Natural killer cell (primary cell): ENCODE results near the gene RNF34. TPM values are rescaled to one million over a fixed set of nuclear protein-coding genes. Genes with fewer than 3 reads are reported as not detected.

Experiments
- ATAC-seq, 3 donors: fragments of 150-1000 bp in 2 of 3; fragments of 200-7000 bp in 1 of 3; cut with Tn5 transposase; 1 replicate in 1 of 3; 2 replicates in 2 of 3; pipeline ENCODE4 v1.10.0; 2021; ENCODE audit warnings: mild to moderate bottlenecking in 2 of 3, moderate library complexity in 2 of 3
- DNase-seq, 2 donors: peaks; one replicate each; pipeline versions ENCODE4 v3.0.0 to v3.0.0-alpha.2; 2013 to 2021; ENCODE audit warnings: mixed read lengths in 1 of 2
- H3K27ac ChIP-seq: one replicate; pipeline ENCODE4 v1.5.1; 2013; ENCODE audit warnings: mild to moderate bottlenecking, low read length
- H3K27me3 ChIP-seq: one replicate; pipeline ENCODE4 v1.6.1; 2013; ENCODE audit warnings: low read length; ENCODE audit not compliant: control insufficient read depth, insufficient read depth
- H3K36me3 ChIP-seq: one replicate; pipeline ENCODE4 v1.6.1; 2013; ENCODE audit warnings: low read length; ENCODE audit not compliant: control insufficient read depth, insufficient read depth
- H3K4me1 ChIP-seq: one replicate; pipeline ENCODE4 v1.6.1; 2013; ENCODE audit warnings: low read length; ENCODE audit not compliant: control insufficient read depth, insufficient read depth
- H3K4me3 ChIP-seq: one replicate; pipeline ENCODE4 v1.5.1; 2013; ENCODE audit warnings: low read length
- H3K9me3 ChIP-seq: one replicate; pipeline ENCODE4 v1.6.1; 2013; ENCODE audit warnings: low read length; ENCODE audit not compliant: control insufficient read depth, insufficient read depth
- H3K27ac Mint-ChIP-seq, 2 donors: one replicate each; pipeline ENCODE4 v1.8.0; 2022; ENCODE audit warnings: mild to moderate bottlenecking in 2 of 2, mixed read lengths in 2 of 2, moderate library complexity in 1 of 2
- H3K27me3 Mint-ChIP-seq, 2 donors: one replicate each; pipeline ENCODE4 v1.8.0; 2022; ENCODE audit warnings: low read depth in 2 of 2, mixed read lengths in 2 of 2
- H3K36me3 Mint-ChIP-seq: one replicate; pipeline ENCODE4 v1.8.0; 2022; ENCODE audit warnings: mixed read lengths
- H3K4me1 Mint-ChIP-seq, 2 donors: one replicate each; pipeline ENCODE4 v1.8.0; 2022; ENCODE audit warnings: mixed read lengths in 2 of 2
- H3K4me3 Mint-ChIP-seq: one replicate; pipeline ENCODE4 v1.8.0; 2022; ENCODE audit warnings: mild to moderate bottlenecking, moderate library complexity, mixed read lengths
- H3K9me3 Mint-ChIP-seq, 2 donors: one replicate each; pipeline ENCODE4 v1.8.0; 2022; ENCODE audit warnings: mixed read lengths in 2 of 2
- WGBS: methylation state at CpG from one replicate; pipeline ENCODE4 v1.1.7; 2013; ENCODE audit warnings: missing lambda C conversion rate; ENCODE audit not compliant: insufficient coverage; 5-methylcytosine and 5-hydroxymethylcytosine counted together
- intact Hi-C: fragments of 100-400 bp; cut with micrococcal nuclease; formaldehyde crosslinking; loops from one replicate; pipeline ENCODE4 v1.14.2; 2022
- total RNA-seq, 4 donors: library from RNA; stranded (reverse); fragments of 120-200 nt in 1 of 4; gene quantifications; one replicate each; pipeline versions ENCODE4 v1.2.3 to v1.2.4, GENCODE V29; 2013 to 2022
- TF ChIP-seq, protein P1 (sequence below): fragments of 200-600 bp; IDR thresholded peaks from one replicate; pipeline ENCODE4 v1.8.0; 2022; ENCODE audit warnings: antibody characterized with exemption

Gene RNF34
- total RNA-seq, 3 donors from 2014 or later (not counting 1 experiment from before 2014, with no cell fraction given): 62.3 to 78.4 (median 73.4) TPM

DNA sequence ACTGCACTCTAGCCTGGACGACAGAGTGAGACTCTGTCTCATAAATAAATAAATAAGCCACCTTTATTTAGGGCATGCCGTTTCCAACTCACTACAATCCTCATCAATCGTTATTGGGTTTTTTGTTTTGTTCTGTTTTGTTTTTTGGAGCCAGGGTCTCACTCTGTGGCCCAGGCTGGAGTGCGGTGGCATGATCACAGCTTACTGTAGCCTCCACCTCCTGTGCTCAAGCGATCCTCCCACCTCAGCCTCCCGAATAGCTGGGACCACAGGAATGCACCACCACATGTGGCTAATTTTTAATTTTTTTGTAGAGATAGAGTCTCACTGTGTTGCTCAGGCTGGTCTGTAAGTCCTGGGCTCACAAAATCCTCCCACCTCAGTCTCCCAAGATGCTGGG lies 44.1 kb upstream of the RNF34 start:
- peaks cover 0 to 2% of the 10 kb centered on the region in 2 donors for H3K27me3 Mint-ChIP-seq
- no peak overlapping the region for H3K4me3 Mint-ChIP-seq
- H3K4me1 Mint-ChIP-seq: peaks cover 20 to 21% of the 10 kb centered on the region in 2 donors
- intact Hi-C loops: no loop called here
- TF ChIP-seq, protein P1, sequence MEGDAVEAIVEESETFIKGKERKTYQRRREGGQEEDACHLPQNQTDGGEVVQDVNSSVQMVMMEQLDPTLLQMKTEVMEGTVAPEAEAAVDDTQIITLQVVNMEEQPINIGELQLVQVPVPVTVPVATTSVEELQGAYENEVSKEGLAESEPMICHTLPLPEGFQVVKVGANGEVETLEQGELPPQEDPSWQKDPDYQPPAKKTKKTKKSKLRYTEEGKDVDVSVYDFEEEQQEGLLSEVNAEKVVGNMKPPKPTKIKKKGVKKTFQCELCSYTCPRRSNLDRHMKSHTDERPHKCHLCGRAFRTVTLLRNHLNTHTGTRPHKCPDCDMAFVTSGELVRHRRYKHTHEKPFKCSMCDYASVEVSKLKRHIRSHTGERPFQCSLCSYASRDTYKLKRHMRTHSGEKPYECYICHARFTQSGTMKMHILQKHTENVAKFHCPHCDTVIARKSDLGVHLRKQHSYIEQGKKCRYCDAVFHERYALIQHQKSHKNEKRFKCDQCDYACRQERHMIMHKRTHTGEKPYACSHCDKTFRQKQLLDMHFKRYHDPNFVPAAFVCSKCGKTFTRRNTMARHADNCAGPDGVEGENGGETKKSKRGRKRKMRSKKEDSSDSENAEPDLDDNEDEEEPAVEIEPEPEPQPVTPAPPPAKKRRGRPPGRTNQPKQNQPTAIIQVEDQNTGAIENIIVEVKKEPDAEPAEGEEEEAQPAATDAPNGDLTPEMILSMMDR: no peak
- no peaks in the 10 kb centered on the region for H3K36me3 Mint-ChIP-seq
- DNase-seq (no peak), ATAC-seq (no peak)
- Histone ChIP-seq H3K9me3 (no peaks in the 10 kb centered on the region), H3K36me3 (no peaks in the 10 kb centered on the region), H3K4me3 (no peak overlapping the region), H3K4me1 (peaks cover 12% of the 10 kb centered on the region), H3K27ac (no peak overlapping the region), H3K27me3 (no peaks in the 10 kb centered on the region)
- no peak overlapping the region for H3K27ac Mint-ChIP-seq
- no peaks in the 10 kb centered on the region for H3K9me3 Mint-ChIP-seq
- WGBS: 100% methylated on average over 5 of the region's 6 CpGs

DNA sequence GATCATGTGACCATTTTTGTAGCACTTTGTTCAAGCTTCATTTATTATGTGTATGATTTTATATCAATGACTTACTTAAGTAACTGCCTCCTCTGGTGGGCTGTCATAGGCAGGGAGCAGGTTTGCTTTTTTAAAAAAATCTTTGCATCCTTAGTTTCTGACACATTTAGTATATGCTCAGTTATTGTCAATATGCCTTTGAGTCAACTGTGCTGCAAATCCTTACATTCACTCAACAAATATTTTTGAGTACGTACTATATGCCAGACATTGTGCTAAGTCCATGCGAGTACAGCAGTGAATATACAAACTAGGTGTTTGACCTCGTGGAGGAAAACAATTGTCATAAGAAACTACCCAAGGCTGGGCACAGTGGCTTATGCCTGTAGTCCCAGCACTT lies 43.3 kb upstream of the RNF34 start:
- Mint-ChIP-seq H3K9me3 (no peaks in the 10 kb centered on the region), H3K27me3 (peaks cover 0 to 2% of the 10 kb centered on the region in 2 donors), H3K4me3 (no peak overlapping the region), H3K4me1 (peaks cover 17 to 18% of the 10 kb centered on the region in 2 donors), H3K36me3 (no peaks in the 10 kb centered on the region), H3K27ac (no peak overlapping the region)
- H3K27ac ChIP-seq: no peak overlapping the region
- H3K4me3 ChIP-seq: no peak overlapping the region
- WGBS: 82% methylated on average over 3 of the region's 3 CpGs
- H3K27me3 ChIP-seq: no peaks in the 10 kb centered on the region
- intact Hi-C loops: no loop called here
- H3K36me3 ChIP-seq: no peaks in the 10 kb centered on the region
- TF ChIP-seq, protein P1: no peak
- ATAC-seq (no peak), DNase-seq (no peak)
- peaks cover 4% of the 10 kb centered on the region for H3K4me1 ChIP-seq
- no peaks in the 10 kb centered on the region for H3K9me3 ChIP-seq

DNA sequence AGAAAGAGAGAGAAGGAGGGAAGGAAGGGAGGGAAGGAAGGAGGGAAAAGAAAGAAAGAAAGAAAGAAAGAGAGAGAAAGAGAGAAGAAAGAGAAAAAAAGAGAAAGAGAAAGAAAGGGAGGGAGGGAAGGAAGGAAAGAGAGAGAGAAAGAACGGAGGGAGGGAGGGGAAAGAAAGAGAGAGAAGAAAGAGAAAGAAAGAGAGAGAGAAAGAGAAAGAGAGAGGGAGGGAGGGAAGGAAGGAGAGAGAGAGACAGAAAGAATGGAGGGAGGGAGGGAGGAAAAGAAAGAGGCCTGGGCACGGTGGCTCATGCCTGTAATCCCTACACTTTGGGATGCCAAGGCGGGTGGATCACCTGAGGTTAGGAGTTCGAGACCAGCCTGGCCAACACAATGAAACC lies 42.6 kb upstream of the RNF34 start:
- Mint-ChIP-seq H3K4me3 (no peak overlapping the region), H3K27ac (no peak overlapping the region), H3K27me3 (peaks cover 0 to 2% of the 10 kb centered on the region in 2 donors), H3K36me3 (no peaks in the 10 kb centered on the region), H3K9me3 (no peaks in the 10 kb centered on the region), H3K4me1 (peaks cover 11% of the 10 kb centered on the region in 2 donors)
- no peaks in the 10 kb centered on the region for H3K9me3 ChIP-seq
- H3K4me3 ChIP-seq: no peak overlapping the region
- TF ChIP-seq, protein P1: no peak
- no peaks in the 10 kb centered on the region for H3K36me3 ChIP-seq
- H3K27me3 ChIP-seq: no peaks in the 10 kb centered on the region
- no peak overlapping the region for H3K27ac ChIP-seq
- ATAC-seq (no peak), DNase-seq (no peak)
- intact Hi-C loops: no loop called here
- H3K4me1 ChIP-seq: peaks cover 4% of the 10 kb centered on the region
- WGBS: 78% methylated on average over 4 of the region's 4 CpGs

DNA sequence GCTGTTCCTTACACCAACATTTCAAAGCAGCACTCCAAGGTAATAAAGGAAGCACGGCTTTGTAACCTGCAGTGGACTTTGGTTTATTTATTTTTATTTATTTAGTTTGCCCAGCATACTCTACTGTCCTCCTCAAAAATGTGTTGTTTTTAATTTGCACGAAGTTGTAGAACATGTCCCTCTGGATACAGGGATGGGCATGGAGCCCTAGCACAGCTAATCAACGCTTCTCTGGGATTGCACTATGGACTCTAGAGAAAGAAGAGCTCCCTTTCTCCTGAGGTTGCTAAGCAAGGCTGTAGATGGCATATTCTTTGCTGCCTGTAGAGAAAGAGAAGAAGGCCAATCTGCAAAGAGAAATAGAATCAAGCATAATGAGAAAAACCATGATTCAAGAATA lies 41.8 kb upstream of the RNF34 start:
- 71% methylated on average over 2 of the region's 3 CpGs for WGBS
- TF ChIP-seq, protein P1: no peak
- no peak for DNase-seq

More for the DNA sequence above, 41.8 kb upstream of the RNF34 start:
- Histone ChIP-seq H3K4me3 (no peak overlapping the region), H3K9me3 (no peaks in the 10 kb centered on the region), H3K36me3 (no peaks in the 10 kb centered on the region), H3K27ac (no peak overlapping the region), H3K4me1 (no peaks in the 10 kb centered on the region), H3K27me3 (no peaks in the 10 kb centered on the region)
- H3K27me3 Mint-ChIP-seq: peaks cover 0 to 2% of the 10 kb centered on the region in 2 donors
- H3K4me1 Mint-ChIP-seq: peaks cover 4% of the 10 kb centered on the region in 2 donors
- H3K27ac Mint-ChIP-seq: no peak overlapping the region
- intact Hi-C loops: no loop called here
- H3K36me3 Mint-ChIP-seq: no peaks in the 10 kb centered on the region
- H3K4me3 Mint-ChIP-seq: no peak overlapping the region
- H3K9me3 Mint-ChIP-seq: no peaks in the 10 kb centered on the region
- no peak for ATAC-seq
